Esophagus muscularis mucosa (tissue), 4 donors: ENCODE measurements around the gene KIAA0513. TPM values are rescaled to one million over a fixed set of nuclear protein-coding genes. Genes with fewer than 3 reads are reported as not detected.

Source experiments
- DNase-seq: peaks from one replicate; pipeline ENCODE4 v3.0.0-alpha.2; 2017; ENCODE audit errors: extremely low spot score
- H3K27ac ChIP-seq, 4 donors: fragments of 200-600 bp; sonication (generic); replicated peaks in 1 of 4; 1 replicate in 3 of 4; 2 replicates in 1 of 4; pipeline ENCODE4 v1.5.1; 2016 to 2019; ENCODE audit warnings: mild to moderate bottlenecking in 1 of 4
- H3K27me3 ChIP-seq, 4 donors: fragments of 200-600 bp; sonication (generic); one replicate each; pipeline versions ENCODE4 v1.5.1 to v1.6.0; 2016 to 2019
- H3K36me3 ChIP-seq, 4 donors: fragments of 200-600 bp; sonication (generic); one replicate each; pipeline ENCODE4 v1.5.1; 2016 to 2019
- H3K4me1 ChIP-seq, 4 donors: fragments of 200-600 bp; sonication (generic); one replicate each; pipeline ENCODE4 v1.5.1; 2016 to 2019
- H3K4me3 ChIP-seq, 4 donors: fragments of 200-600 bp; sonication (generic); 1 replicate in 2 of 4; 2 replicates in 2 of 4; pipeline ENCODE4 v1.5.1; 2016 to 2019; ENCODE audit warnings: mild to moderate bottlenecking in 4 of 4, moderate library complexity in 1 of 4
- H3K9me3 ChIP-seq, 4 donors: fragments of 200-600 bp; sonication (generic); 1 replicate in 3 of 4; 2 replicates in 1 of 4; pipeline ENCODE4 v1.5.1; 2016 to 2019
- CTCF ChIP-seq, 3 experiments: fragments of 200-600 bp in 2 of 3; fragments of 450-650 bp in 1 of 3; sonication (generic) in 2 of 3; IDR thresholded peaks; one replicate each; pipeline ENCODE4 v1.5.1; 2017 to 2019; ENCODE audit warnings: antibody characterized with exemption in 3 of 3, mild to moderate bottlenecking in 2 of 3, moderate library complexity in 1 of 3
- EP300 ChIP-seq: sonication (generic); formaldehyde crosslinking; IDR thresholded peaks from one replicate; pipeline ENCODE4 v1.6.1; 2017; ENCODE audit warnings: antibody characterized with exemption
- POLR2A ChIP-seq: fragments of 450-650 bp; IDR thresholded peaks from one replicate; pipeline ENCODE4 v1.6.1; 2017; ENCODE audit warnings: antibody characterized with exemption, moderate library complexity, mild to moderate bottlenecking, low read depth
- POLR2AphosphoS5 ChIP-seq, 2 donors: sonication (generic); formaldehyde crosslinking; IDR thresholded peaks; one replicate each; pipeline ENCODE4 v1.6.1; 2017; ENCODE audit warnings: antibody characterized with exemption in 2 of 2
- WGBS: methylation state at CpG from one replicate; pipeline ENCODE4 v1.1.5; 2018; 5-methylcytosine and 5-hydroxymethylcytosine counted together
- intact Hi-C: fragments of 100-400 bp; cut with DNase I; formaldehyde crosslinking; loops from one replicate; pipeline ENCODE4 v1.15.1; 2023
- total RNA-seq, 4 donors: library from RNA; depleted of rRNA; stranded (reverse); fragments of >200 nt; gene quantifications; one replicate each; pipeline versions ENCODE4 v1.1.0 to v1.2.1, GENCODE V29; 2016

Gene KIAA0513
- total RNA-seq, 4 donors from 2014 or later = 16.4 to 28.8 (median 23.4) TPM

- Histone ChIP-seq H3K9me3 (no peaks in the 10 kb centered on the region), H3K27me3 (no peaks in the 10 kb centered on the region), H3K4me3 (no peak overlapping the region), H3K36me3 (no peaks in the 10 kb centered on the region), H3K27ac (no peak overlapping the region), H3K4me1 (peaks cover 1 to 17% (median 12%) of the 10 kb centered on the region in 4 donors)
- intact Hi-C loops = no loop called here
- WGBS = 66% methylated on average over 4 of the region's 4 CpGs
- no peak for DNase-seq
- no peak for TF ChIP-seq CTCF (IDR thresholded peaks at IDR 0.05)
- no peak for TF ChIP-seq EP300
- no peak for TF ChIP-seq POLR2A
These were observed 10.4 kb upstream of the KIAA0513 start for GRCh38 chr16:85017151-85017550.

GRCh38 chr16:85017633-85018032 lies 10.0 kb upstream of the KIAA0513 start:
- peaks cover 0 to 12% (median 10%) of the 10 kb centered on the region in 4 donors for H3K4me1 ChIP-seq
- TF ChIP-seq POLR2AphosphoS5 (IDR thresholded peaks at IDR 0.05) (no peak), EP300 (no peak), CTCF (IDR thresholded peaks at IDR 0.05) (no peak), POLR2A (no peak)
- 83% methylated on average over 8 of the region's 8 CpGs for WGBS
- no peaks in the 10 kb centered on the region for H3K27me3 ChIP-seq
- H3K4me3 ChIP-seq = no peak overlapping the region
- no peaks in the 10 kb centered on the region for H3K9me3 ChIP-seq
- no peaks in the 10 kb centered on the region for H3K36me3 ChIP-seq
- no peak overlapping the region for H3K27ac ChIP-seq
- DNase-seq = no peak
- intact Hi-C loops = no loop called here

DNA sequence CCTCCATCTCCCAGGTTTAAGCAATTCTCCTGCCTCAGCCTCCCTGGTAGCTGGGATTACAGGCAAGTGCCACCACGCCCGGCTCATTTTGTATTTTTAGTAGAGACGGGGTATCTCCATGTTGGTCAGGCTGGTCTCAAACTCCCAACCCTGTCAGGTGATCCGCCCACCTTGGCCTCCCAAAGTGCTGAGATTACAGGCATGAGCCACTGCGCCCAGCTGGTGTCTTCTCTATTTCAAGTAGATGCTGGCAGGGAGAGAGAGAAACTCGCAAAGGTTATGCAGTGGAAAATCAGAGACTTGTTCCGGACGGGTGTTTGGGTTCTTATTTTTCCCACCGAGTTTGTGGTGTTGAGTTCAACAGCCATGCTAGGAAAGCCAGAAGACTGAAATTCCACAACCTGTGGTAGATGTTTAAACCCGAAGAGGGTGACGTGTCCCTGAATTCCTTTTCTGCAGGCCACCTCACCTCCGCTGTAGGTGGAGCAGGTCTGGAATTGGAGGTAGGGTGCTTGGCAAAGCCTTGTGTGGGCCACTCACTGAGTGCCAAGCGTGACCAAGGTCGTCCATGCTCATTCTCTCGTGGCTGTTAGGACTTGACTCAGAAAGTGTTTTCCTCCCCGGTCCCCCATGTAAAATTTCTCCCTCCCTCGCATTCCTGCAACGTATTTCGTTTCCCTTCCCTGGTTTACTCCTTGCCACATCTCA lies 8.9 kb upstream of the KIAA0513 start:
- Histone ChIP-seq H3K36me3 (no peaks in the 10 kb centered on the region), H3K4me3 (no peak overlapping the region), H3K27ac (no peak overlapping the region), H3K4me1 (peaks cover 0 to 12% (median 10%) of the 10 kb centered on the region in 4 donors), H3K9me3 (no peaks in the 10 kb centered on the region), H3K27me3 (no peaks in the 10 kb centered on the region)
- intact Hi-C loops = no loop called here
- 78% methylated on average over 18 of the region's 19 CpGs for WGBS
- no peak for TF ChIP-seq POLR2A
- TF ChIP-seq POLR2AphosphoS5 (IDR thresholded peaks at IDR 0.05) = no peak
- no peak for TF ChIP-seq EP300
- TF ChIP-seq CTCF (IDR thresholded peaks at IDR 0.05) = no peak
- DNase-seq = no peak

DNA sequence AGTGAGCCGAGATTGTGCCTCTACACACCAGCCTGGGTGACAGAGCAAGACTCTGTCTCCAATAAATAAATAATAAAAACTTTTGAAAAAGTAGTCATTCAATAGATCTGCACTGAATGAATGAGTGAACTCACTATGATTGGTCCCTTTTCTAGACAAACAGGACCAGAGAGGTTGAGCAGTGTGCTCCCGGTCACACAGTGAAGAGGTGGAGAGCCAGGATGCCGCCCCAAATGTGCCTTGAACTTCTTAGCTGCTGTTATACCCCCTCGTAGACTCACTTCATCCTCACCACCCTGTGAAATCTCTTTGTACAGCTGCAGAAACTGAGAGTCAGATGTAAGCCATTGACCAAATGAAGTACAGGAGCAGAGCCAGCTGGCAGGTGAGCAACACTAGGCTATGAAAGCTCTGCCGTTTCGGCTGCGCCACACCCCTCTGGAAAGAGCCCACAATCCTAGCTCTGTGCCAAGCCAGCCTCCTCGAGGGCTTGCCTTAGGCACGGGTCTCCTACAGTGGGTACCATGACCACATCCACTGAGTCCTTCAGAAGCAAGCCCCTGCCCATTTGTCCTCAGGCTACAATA lies 7.8 kb upstream of the KIAA0513 start:
- DNase-seq = no peak
- Histone ChIP-seq H3K9me3 (no peaks in the 10 kb centered on the region), H3K36me3 (no peaks in the 10 kb centered on the region), H3K4me1 (peaks cover 0 to 12% (median 10%) of the 10 kb centered on the region in 4 donors), H3K27me3 (no peaks in the 10 kb centered on the region), H3K27ac (no peak overlapping the region), H3K4me3 (no peak overlapping the region)
- 56% methylated on average over 9 of the region's 9 CpGs for WGBS
- intact Hi-C loops = no loop called here
- TF ChIP-seq EP300 = no peak
- TF ChIP-seq CTCF (IDR thresholded peaks at IDR 0.05) = no peak
- TF ChIP-seq POLR2A = no peak
- TF ChIP-seq POLR2AphosphoS5 (IDR thresholded peaks at IDR 0.05) = no peak
